ENCODE measurements around the gene DCP2.

Gene DCP2

GRCh38 chr5:113026211-113026610, 49.6 kb downstream of the DCP2 start:
- no peak for TF ChIP-seq CTCF (IDR thresholded peaks at IDR 0.05; ENCODE audit: control insufficient read depth, extremely low read depth, insufficient read depth)
- no peak for DNase-seq (ENCODE audit: low read depth)
- no peak overlapping the region for H3K4me3 ChIP-seq (ENCODE audit: low read depth, low read length)

- H3K4me3 ChIP-seq (ENCODE audit: low read depth, low read length) = no peak overlapping the region
- DNase-seq (ENCODE audit: low read depth) = no peak
- TF ChIP-seq CTCF (IDR thresholded peaks at IDR 0.05; ENCODE audit: control insufficient read depth, extremely low read depth, insufficient read depth) = no peak
These were observed 50.4 kb downstream of the DCP2 start for GRCh38 chr5:113027015-113027414.

- no peak for DNase-seq (ENCODE audit: low read depth)
- TF ChIP-seq CTCF (IDR thresholded peaks at IDR 0.05; ENCODE audit: control insufficient read depth, extremely low read depth, insufficient read depth) = no peak
- no peak overlapping the region for H3K4me3 ChIP-seq (ENCODE audit: low read depth, low read length)
These were observed 50.8 kb downstream of the DCP2 start for GRCh38 chr5:113027431-113027830.

- DNase-seq (ENCODE audit: low read depth) = no peak
- TF ChIP-seq CTCF (IDR thresholded peaks at IDR 0.05; ENCODE audit: control insufficient read depth, extremely low read depth, insufficient read depth) = no peak
- H3K4me3 ChIP-seq (ENCODE audit: low read depth, low read length) = no peak overlapping the region
These were observed 53.0 kb downstream of the DCP2 start for GRCh38 chr5:113029614-113030013.

- H3K4me3 ChIP-seq (ENCODE audit: low read depth, low read length) = no peak overlapping the region
- no peak for DNase-seq (ENCODE audit: low read depth)
- TF ChIP-seq CTCF (IDR thresholded peaks at IDR 0.05; ENCODE audit: control insufficient read depth, extremely low read depth, insufficient read depth) = no peak
These were observed 54.5 kb downstream of the DCP2 start for GRCh38 chr5:113031104-113031503.

GRCh38 chr5:113031557-113031956, 55.0 kb downstream of the DCP2 start:
- H3K4me3 ChIP-seq (ENCODE audit: low read depth, low read length) = no peak overlapping the region
- no peak for DNase-seq (ENCODE audit: low read depth)
- TF ChIP-seq CTCF (IDR thresholded peaks at IDR 0.05; ENCODE audit: control insufficient read depth, extremely low read depth, insufficient read depth) = no peak

- H3K4me3 ChIP-seq (ENCODE audit: low read depth, low read length) = no peak overlapping the region
- no peak for DNase-seq (ENCODE audit: low read depth)
- TF ChIP-seq CTCF (IDR thresholded peaks at IDR 0.05; ENCODE audit: control insufficient read depth, extremely low read depth, insufficient read depth) = no peak
These were observed 57.7 kb downstream of the DCP2 start for GRCh38 chr5:113034182-113034773.
